HEK293T (cell line): ENCODE data around the gene COL23A1.

Experiments
- BHLHE40 ChIP-seq: fragments of 450-650 bp; IDR thresholded peaks from 2 replicates; pipeline ENCODE4 v1.6.1; 2016; ENCODE audit warnings: mild to moderate bottlenecking, moderate library complexity, borderline replicate concordance
- ELF4 ChIP-seq: fragments of 450-650 bp; IDR thresholded peaks from 2 replicates; pipeline ENCODE4 v1.6.1; 2017; ENCODE audit warnings: antibody characterized with exemption
- FOXA1 ChIP-seq: fragments of 450-650 bp; IDR thresholded peaks from 2 replicates; pipeline ENCODE4 v1.6.1; 2016; ENCODE audit warnings: mild to moderate bottlenecking
- FOXK2 ChIP-seq: fragments of 450-650 bp; IDR thresholded peaks from 2 replicates; pipeline ENCODE4 v1.6.1; 2016; ENCODE audit warnings: mild to moderate bottlenecking
- FOXM1 ChIP-seq: fragments of 450-650 bp; IDR thresholded peaks from 2 replicates; pipeline ENCODE4 v1.6.1; 2017; ENCODE audit warnings: mild to moderate bottlenecking, borderline replicate concordance
- HDGF ChIP-seq: fragments of 450-650 bp; IDR thresholded peaks from 2 replicates; pipeline ENCODE4 v1.6.1; 2017; ENCODE audit warnings: antibody characterized with exemption, borderline replicate concordance
- L3MBTL2 ChIP-seq: fragments of 450-650 bp; conservative IDR thresholded peaks from 2 replicates; pipeline ENCODE4 v1.6.1; 2016; ENCODE audit warnings: mild to moderate bottlenecking
- LEF1 ChIP-seq: fragments of 450-650 bp; IDR thresholded peaks from 2 replicates; pipeline ENCODE4 v1.6.1; 2017; ENCODE audit warnings: mild to moderate bottlenecking, borderline replicate concordance
- NFRKB ChIP-seq: fragments of 450-650 bp; IDR thresholded peaks from 2 replicates; pipeline ENCODE4 v1.6.1; 2016; ENCODE audit warnings: mild to moderate bottlenecking, moderate library complexity
- PKNOX1 ChIP-seq: fragments of 450-650 bp; IDR thresholded peaks from 2 replicates; pipeline ENCODE4 v1.6.1; 2016
- SP1 ChIP-seq: fragments of 450-650 bp; IDR thresholded peaks from 2 replicates; pipeline ENCODE4 v1.6.1; 2017
- SUZ12 ChIP-seq: fragments of 450-650 bp; IDR thresholded peaks from 2 replicates; pipeline ENCODE4 v1.6.1; 2016; ENCODE audit warnings: mild to moderate bottlenecking
- TARDBP ChIP-seq: fragments of 450-650 bp; IDR thresholded peaks from 2 replicates; pipeline ENCODE4 v1.6.1; 2016
- ZNF384 ChIP-seq: fragments of 450-650 bp; IDR thresholded peaks from 2 replicates; pipeline ENCODE4 v1.6.1; 2016

DNA sequence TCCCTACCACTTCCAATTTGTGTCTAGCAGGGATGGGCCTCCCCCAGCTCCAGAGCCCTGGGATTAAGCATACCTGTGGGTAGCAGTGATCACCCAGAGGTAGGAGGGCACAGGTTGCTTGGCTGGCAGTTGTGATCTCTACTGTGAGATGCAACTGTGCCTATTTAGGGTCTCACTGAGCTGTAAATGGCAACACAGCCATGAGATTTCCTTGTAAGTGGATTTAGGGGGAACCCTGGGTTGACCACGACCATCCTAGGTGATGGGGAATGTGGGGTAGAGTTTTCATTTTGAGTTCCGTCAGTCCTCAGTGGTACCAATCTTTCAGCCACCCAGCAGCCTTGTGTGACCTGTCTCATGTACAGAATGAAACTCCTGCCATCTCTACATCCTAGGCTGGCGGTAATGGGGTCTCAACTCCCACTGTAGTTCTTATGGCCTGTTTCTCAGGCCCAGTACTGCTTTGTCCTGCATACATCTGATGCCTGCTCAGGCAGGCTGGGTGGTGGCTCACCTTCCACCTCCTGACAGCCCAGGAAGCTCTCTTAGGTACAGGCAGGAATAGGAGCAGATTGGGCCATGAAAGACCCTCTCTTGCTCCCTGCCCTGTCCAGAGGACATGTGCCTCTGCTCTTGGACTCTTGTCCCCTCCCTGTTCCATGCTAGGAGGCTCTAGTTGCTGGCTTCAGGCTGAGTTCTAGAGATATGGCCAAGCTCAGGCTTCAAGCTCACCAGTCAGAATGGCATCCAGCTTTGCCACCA, 377.8 kb downstream of the COL23A1 start:
- no peak for TF ChIP-seq SP1
- TF ChIP-seq FOXM1 = no peak
- TF ChIP-seq FOXK2 = no peak
- TF ChIP-seq NFRKB = no peak
- TF ChIP-seq TARDBP = no peak
- TF ChIP-seq L3MBTL2 = no peak
- no peak for TF ChIP-seq LEF1
- TF ChIP-seq FOXA1 = no peak
- TF ChIP-seq BHLHE40 = no peak
- TF ChIP-seq ZNF384 = no peak
- no peak for TF ChIP-seq SUZ12
- no peak for TF ChIP-seq HDGF
- TF ChIP-seq ELF4 = no peak
- TF ChIP-seq PKNOX1 = no peak
